ENCODE measurements around the gene KCNK15. TPM values are rescaled to one million over a fixed set of nuclear protein-coding genes. Genes with fewer than 3 reads are reported as not detected.

The KCNK15 gene
- total RNA-seq, 1 donor from 2014 or later, result 0.21 TPM

DNA sequence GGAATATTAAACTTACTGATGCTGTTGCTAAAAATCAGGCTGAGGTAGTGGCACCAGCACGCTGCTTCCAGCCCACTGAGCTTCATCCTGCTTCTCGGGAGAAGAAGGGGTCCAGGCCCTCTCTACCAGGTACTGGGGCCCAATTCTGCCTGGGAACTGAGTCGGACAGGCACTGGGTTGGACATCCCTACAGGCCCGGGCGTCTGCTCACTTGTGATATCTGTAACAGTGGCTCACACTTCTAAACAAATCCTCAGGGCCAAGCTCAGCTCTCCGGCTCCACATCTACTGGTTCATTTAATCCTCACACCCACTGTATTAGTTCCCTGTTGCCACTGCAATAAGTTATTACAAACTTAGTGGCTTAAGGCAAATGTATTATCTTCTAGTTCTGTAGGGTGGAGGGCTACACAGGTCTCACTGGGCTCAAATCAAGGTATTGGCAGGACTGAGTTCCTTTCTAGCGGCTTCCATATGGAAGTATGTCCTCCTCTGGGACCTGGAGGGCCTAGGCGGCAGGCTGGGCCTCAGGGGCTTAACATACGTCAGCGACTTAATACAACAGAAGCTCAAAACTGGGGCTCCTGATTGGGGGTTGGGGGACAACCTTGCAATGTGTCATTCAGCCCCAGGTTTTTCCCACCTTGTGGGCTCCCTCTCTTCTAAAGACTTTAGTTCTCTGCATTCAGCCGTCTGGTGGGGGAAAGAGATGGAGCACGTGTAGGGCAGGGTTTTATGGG is 1.6 kb upstream of the KCNK15 start:
- Histone ChIP-seq H3K79me2 (ENCODE audit: low read depth) (no peaks in the 10 kb centered on the region), H3K9ac (no peak overlapping the region), H3K9me3 (ENCODE audit: low read depth) (no peaks in the 10 kb centered on the region), H3K4me3 (no peak overlapping the region), H3F3A (ENCODE audit: low read depth) (peaks cover 31% of the 10 kb centered on the region), H3K27me3 (peaks cover 69% of the 10 kb centered on the region), H4K20me1 (ENCODE audit: low read depth) (no peaks in the 10 kb centered on the region), H3K36me3 (no peaks in the 10 kb centered on the region), H3K4me1 (peaks cover 5% of the 10 kb centered on the region), H3K27ac (no peak overlapping the region), H3K4me2 (no peak overlapping the region), H2AFZ (replicated peaks) (no peak overlapping the region)
- DNase-seq (ENCODE audit: low spot score), result no peak
- H3K4me1 Mint-ChIP-seq, result peaks cover 15% of the 10 kb centered on the region
- no peaks in the 10 kb centered on the region for H3K9me3 Mint-ChIP-seq
- no peak overlapping the region for H3K27ac Mint-ChIP-seq
- no peak overlapping the region for H3K4me3 Mint-ChIP-seq
- no peaks in the 10 kb centered on the region for H3K36me3 Mint-ChIP-seq
- TF ChIP-seq EZH2 (IDR thresholded peaks at IDR 0.05), result no peak
- TF ChIP-seq, protein P1, sequence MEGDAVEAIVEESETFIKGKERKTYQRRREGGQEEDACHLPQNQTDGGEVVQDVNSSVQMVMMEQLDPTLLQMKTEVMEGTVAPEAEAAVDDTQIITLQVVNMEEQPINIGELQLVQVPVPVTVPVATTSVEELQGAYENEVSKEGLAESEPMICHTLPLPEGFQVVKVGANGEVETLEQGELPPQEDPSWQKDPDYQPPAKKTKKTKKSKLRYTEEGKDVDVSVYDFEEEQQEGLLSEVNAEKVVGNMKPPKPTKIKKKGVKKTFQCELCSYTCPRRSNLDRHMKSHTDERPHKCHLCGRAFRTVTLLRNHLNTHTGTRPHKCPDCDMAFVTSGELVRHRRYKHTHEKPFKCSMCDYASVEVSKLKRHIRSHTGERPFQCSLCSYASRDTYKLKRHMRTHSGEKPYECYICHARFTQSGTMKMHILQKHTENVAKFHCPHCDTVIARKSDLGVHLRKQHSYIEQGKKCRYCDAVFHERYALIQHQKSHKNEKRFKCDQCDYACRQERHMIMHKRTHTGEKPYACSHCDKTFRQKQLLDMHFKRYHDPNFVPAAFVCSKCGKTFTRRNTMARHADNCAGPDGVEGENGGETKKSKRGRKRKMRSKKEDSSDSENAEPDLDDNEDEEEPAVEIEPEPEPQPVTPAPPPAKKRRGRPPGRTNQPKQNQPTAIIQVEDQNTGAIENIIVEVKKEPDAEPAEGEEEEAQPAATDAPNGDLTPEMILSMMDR (IDR thresholded peaks at IDR 0.05), result no peak
- TF ChIP-seq EZH2phosphoT487 (IDR thresholded peaks at IDR 0.05), result no peak
- H3K27me3 Mint-ChIP-seq (ENCODE audit: insufficient read depth, low read depth), result peaks cover 27% of the 10 kb centered on the region

DNA sequence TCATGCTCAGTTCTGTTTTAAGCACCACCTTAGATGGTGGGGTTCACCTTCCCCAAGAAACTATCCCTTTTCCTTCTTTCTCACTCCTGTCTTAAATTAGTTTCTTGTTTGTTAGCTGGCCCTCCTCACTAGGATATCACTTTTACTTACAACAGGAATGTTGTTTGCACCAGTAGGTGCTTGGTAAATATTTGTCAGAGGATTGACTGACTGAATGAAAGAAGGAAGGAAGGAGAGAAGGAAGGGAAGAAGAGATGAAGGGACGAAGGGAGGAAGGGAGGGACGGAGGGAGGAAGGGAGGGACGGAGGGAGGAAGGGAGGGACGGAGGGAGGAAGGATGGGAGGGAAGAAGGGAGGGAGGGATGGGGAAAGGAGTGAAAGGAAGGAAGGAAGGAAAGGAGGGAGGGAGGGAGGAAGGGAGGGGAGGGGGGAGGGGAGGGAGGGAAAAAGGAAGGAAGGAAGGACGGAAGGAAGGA is 505 bp upstream of the KCNK15 start:
- H3K36me3 ChIP-seq, result no peaks in the 10 kb centered on the region
- Mint-ChIP-seq H3K9me3 (no peaks in the 10 kb centered on the region), H3K4me3 (peak overlapping the region; percentile 62), H3K27me3 (ENCODE audit: insufficient read depth, low read depth) (peaks cover 30% of the 10 kb centered on the region), H3K27ac (no peak overlapping the region), H3K4me1 (peaks cover 15% of the 10 kb centered on the region), H3K36me3 (no peaks in the 10 kb centered on the region)
- no peak for DNase-seq (ENCODE audit: low spot score)
- no peaks in the 10 kb centered on the region for H3K9me3 ChIP-seq (ENCODE audit: low read depth)
- H3K4me3 ChIP-seq, result no peak overlapping the region
- H3K4me2 ChIP-seq, result peak overlapping the region; percentile 80
- H4K20me1 ChIP-seq (ENCODE audit: low read depth), result no peaks in the 10 kb centered on the region
- H3K27me3 ChIP-seq, result peaks cover 80% of the 10 kb centered on the region
- peaks cover 31% of the 10 kb centered on the region for H3F3A ChIP-seq (ENCODE audit: low read depth)
- peak overlapping the region; percentile 100 for H2AFZ ChIP-seq (replicated peaks)
- H3K27ac ChIP-seq, result no peak overlapping the region
- H3K9ac ChIP-seq, result no peak overlapping the region
- TF ChIP-seq, protein P1 (IDR thresholded peaks at IDR 0.05), result no peak
- TF ChIP-seq EZH2phosphoT487 (IDR thresholded peaks at IDR 0.05) (no peak), EZH2 (IDR thresholded peaks at IDR 0.05) (no peak)
- peaks cover 5% of the 10 kb centered on the region for H3K4me1 ChIP-seq
- H3K79me2 ChIP-seq (ENCODE audit: low read depth), result no peaks in the 10 kb centered on the region

DNA sequence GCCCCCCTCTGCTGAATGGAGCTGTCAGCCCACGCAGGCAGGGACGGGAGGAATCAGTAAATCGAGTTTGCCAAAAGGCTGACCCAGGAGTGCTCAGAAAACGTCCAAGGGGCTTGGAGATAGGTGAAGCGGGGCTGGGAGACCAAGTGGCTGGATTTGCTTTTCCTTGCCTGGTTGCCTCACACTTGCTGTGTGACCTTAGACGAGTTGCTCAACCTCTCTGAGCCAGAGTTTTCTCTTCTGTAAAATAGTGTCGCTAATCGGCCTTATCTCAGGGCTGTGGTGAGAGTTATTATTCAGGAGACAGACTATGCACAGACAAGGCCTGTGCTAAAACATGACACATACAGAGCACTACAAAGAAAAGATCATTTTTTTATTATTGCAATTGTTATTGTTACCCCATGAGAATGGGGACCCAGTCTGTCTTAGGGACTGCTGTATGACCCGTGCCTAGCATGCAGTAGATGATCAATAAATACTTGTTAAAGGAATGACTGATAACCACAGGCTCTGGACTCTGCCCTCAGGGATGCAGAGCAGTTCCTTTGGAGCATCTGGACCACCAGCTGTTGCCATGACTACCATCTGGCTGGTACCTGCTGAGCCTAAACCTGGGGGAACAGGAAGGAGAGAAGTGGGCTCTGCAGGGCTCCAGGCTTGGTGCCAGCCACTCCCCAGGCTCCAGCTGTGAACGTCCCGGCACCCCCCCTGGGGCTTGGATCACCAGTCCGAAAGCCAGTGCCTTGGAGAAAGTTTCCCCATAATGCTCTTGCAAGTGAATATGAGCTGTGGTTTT is 901 bp downstream of the KCNK15 start:
- DNase-seq (ENCODE audit: low spot score), result no peak
- no peak overlapping the region for H3K9ac ChIP-seq

More for the DNA sequence above, 901 bp downstream of the KCNK15 start:
- peak overlapping the region; percentile 52 for H3K4me3 ChIP-seq
- peaks cover 83% of the 10 kb centered on the region for H3K27me3 ChIP-seq
- H4K20me1 ChIP-seq (ENCODE audit: low read depth), result no peaks in the 10 kb centered on the region
- peak overlapping the region; percentile 77 for H3K4me3 Mint-ChIP-seq
- H3K4me2 ChIP-seq, result peak overlapping the region; percentile 80
- H3F3A ChIP-seq (ENCODE audit: low read depth), result peaks cover 31% of the 10 kb centered on the region
- no peaks in the 10 kb centered on the region for H3K79me2 ChIP-seq (ENCODE audit: low read depth)
- no peaks in the 10 kb centered on the region for H3K36me3 Mint-ChIP-seq
- no peak overlapping the region for H3K27ac ChIP-seq
- no peaks in the 10 kb centered on the region for H3K36me3 ChIP-seq
- peaks cover 27% of the 10 kb centered on the region for H3K27me3 Mint-ChIP-seq (ENCODE audit: insufficient read depth, low read depth)
- peak; percentile 48 for TF ChIP-seq EZH2phosphoT487 (IDR thresholded peaks at IDR 0.05)
- TF ChIP-seq, protein P1 (IDR thresholded peaks at IDR 0.05), result no peak
- no peak for TF ChIP-seq EZH2 (IDR thresholded peaks at IDR 0.05)
- peak overlapping the region; percentile 100 for H2AFZ ChIP-seq (replicated peaks)
- H3K27ac Mint-ChIP-seq, result no peak overlapping the region
- peaks cover 5% of the 10 kb centered on the region for H3K4me1 ChIP-seq
- no peaks in the 10 kb centered on the region for H3K9me3 Mint-ChIP-seq
- no peaks in the 10 kb centered on the region for H3K9me3 ChIP-seq (ENCODE audit: low read depth)
- peaks cover 15% of the 10 kb centered on the region for H3K4me1 Mint-ChIP-seq

Measured in neural progenitor cell (in vitro differentiated cells).